Sigmoid colon (tissue), 4 donors: Measurements from ENCODE around the gene ZNF503.

ENCODE experiments used
- CTCF ChIP-seq, 4 experiments: fragments of 450-650 bp in 3 of 4; fragments of 200-600 bp in 1 of 4; IDR thresholded peaks; one replicate each; pipeline ENCODE4 v1.5.1; 2016 to 2019; ENCODE audit warnings: antibody characterized with exemption in 4 of 4, mild to moderate bottlenecking in 3 of 4, moderate library complexity in 2 of 4
- EP300 ChIP-seq, 4 donors: sonication (generic); formaldehyde crosslinking; IDR thresholded peaks; one replicate each; pipeline ENCODE4 v1.6.1; 2017; ENCODE audit warnings: antibody characterized with exemption in 4 of 4
- POLR2A ChIP-seq, 2 donors: fragments of 450-650 bp; IDR thresholded peaks; one replicate each; pipeline ENCODE4 v1.6.1; 2016; ENCODE audit warnings: antibody characterized with exemption in 2 of 2, mild to moderate bottlenecking in 2 of 2, moderate library complexity in 2 of 2
- POLR2AphosphoS5 ChIP-seq, 4 donors: sonication (generic); formaldehyde crosslinking; IDR thresholded peaks; one replicate each; pipeline ENCODE4 v1.6.1; 2017; ENCODE audit warnings: antibody characterized with exemption in 4 of 4

- TF ChIP-seq CTCF (IDR thresholded peaks at IDR 0.05) = no peak
- no peak for TF ChIP-seq POLR2A (IDR thresholded peaks at IDR 0.05)
- TF ChIP-seq POLR2AphosphoS5 (IDR thresholded peaks at IDR 0.05) = no peak
- TF ChIP-seq EP300 (IDR thresholded peaks at IDR 0.05) = no peak
These were observed 21.3 kb upstream of the ZNF503 start for GRCh38 chr10:75422913-75423312.
